Skin of body (tissue), 2 donors: ENCODE results near the gene LYST. TPM values are rescaled to one million over a fixed set of nuclear protein-coding genes. Genes with fewer than 3 reads are reported as not detected.
A peak's percentile ranks its signal among the peaks of the same experiment; 100 is the strongest.
"Not testable (repeated sequence)": the region's sequence is repeated elsewhere in the genome, so short reads cannot be mapped to it uniquely, and the experiment has no call there.

Experiments
- DNase-seq: peaks from one replicate; lab custom pipeline; 2025; lab: John Stamatoyannopoulos, UW
- total RNA-seq: library from RNA; depleted of rRNA; stranded (reverse); fragments of >200 nt; gene quantifications from one replicate; pipeline ENCODE4 v1.2.3, GENCODE V29; 2014

LYST gene
- total RNA-seq, 1 donor from 2014 or later, result 48.6 TPM

- DNase-seq, result no peak
Measured at GRCh38 chr1:235663628-235664027, 203.1 kb downstream of the LYST start.

- DNase-seq, result no peak
Measured at GRCh38 chr1:235661568-235661967, 205.1 kb downstream of the LYST start.

GRCh38 chr1:235659186-235659771, 207.4 kb downstream of the LYST start:
- no peak for DNase-seq

GRCh38 chr1:235657747-235658526, 208.8 kb downstream of the LYST start:
- DNase-seq, result no peak

DNA sequence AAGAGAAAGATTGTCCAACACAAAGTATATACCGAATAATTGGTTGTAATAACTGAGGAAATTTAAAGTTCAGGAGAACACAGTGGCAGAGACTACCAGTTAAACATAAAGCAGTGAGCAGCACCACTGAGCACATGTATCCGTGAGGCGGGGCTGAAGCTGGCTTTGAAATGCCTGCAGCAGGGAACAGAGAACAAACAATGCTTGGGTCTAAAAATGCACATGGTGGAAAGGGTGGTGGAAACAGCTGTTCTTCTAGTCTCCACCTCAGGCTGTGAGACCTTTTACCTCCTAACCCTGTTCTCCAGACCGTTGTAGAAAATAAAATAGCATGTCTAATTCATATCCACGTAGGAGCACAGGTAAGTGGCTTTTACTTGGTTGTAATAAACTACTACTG, 209.4 kb downstream of the LYST start:
- no peak for DNase-seq

- no peak for DNase-seq
Measured at GRCh38 chr1:235652364-235652763, 214.3 kb downstream of the LYST start.

DNA sequence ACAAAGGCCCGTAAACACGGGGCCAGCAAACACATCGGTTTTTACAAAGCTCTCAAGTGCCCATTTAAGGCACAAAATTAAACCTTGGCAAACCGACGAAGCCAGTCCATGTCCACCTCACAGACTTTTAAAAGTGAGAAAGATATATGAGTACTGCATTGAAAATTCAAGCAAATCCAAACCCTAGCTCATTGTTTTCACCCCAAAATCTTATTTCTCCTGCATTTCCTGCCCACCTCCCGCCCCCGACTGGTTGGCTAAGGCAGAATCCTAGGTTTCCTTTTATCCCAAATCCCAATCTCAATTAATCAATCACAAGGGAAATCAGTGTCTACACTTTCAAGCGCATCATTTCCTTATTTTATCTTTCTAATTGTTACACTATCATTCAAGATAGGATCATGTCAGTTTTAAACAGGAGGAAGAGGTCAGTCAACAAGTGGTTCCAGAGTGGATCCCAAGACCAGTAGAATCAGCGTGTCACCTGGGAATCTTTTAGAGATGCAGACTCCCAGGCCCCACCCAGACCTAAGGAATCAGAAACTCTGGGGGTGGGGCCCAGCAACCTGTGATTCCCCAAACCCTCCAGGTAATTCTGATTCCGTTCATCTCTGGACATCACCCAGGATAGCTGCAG, 215.4 kb downstream of the LYST start:
- no peak for DNase-seq

GRCh38 chr1:235650341-235651169, 216.2 kb downstream of the LYST start:
- no peak for DNase-seq

GRCh38 chr1:235649368-235650163, 217.1 kb downstream of the LYST start, which contains the start of gene GNG4:
TSS of gene GNG4 (minus strand) at chr1:235649784. CDS start at chr1:235583838, 65,946 bp downstream.
- no peak for DNase-seq

- peak; percentile 38 for DNase-seq
Measured at GRCh38 chr1:235648954-235649367, 217.7 kb downstream of the LYST start.

DNA sequence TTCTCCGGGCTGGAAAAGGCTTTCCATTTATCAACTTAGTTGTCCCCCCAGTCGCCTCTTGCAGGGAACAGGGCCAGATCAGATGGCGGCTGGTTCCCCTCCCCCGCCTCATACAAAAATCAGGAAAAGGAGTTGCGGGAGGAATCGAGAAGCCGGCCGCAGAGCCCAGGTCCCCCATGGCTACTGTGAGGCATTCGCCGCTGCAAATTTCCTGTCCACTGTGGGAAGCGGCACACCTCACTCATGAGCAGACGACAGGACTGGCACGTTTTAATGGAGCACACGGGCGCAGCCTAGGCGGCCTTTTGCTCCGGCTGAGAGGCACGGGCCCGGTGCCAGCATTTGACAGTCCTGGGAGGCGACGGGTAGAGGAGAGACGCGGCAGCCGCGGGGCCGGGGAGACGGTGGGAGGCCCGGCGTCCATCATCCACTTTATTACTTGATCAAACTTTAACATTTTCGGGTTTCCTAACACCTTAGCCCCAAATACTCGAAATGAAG, 218.2 kb downstream of the LYST start:
- DNase-seq, result no peak

DNA sequence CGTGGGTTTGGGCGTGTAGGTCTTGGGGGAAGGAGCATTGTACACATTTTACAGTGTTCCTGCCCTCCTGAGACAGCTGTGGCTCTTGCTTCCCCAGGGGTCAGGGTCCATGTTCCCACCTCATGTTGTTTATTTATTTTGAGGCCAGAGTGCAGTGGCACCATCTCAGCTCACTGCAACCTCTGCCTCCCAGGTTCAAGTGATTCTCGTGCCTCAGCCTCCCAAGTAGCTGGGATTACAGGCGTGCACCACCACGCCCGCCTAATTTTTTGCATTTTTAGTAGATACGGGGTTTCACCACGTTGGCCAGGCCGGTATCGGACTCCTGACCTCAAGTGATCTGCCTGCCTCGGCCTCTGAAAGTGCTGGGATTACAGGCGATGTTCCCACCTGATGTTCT, 219.2 kb downstream of the LYST start:
- DNase-seq, result not testable (repeated sequence)

DNA sequence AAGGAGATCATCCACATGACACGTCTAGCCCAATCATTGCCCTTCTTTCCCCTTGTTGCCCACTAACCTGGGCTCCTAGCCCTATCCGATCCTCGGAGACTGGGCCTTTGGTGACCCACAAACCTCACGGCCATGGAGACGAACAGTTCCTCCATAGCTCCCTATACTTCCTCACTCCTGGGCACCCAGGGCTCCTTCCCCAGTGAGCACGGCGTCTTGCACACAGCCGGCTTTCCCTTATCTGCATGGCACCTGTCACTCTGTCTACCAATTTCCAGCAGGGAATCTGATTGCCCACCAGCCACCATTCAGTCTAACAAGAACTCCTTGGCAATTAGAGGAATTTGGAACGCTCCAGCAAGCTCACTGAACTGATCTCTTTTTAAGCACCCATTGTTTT, 220.2 kb downstream of the LYST start:
- DNase-seq, result no peak

- DNase-seq, result no peak
Measured at GRCh38 chr1:235644693-235645305, 221.9 kb downstream of the LYST start.

GRCh38 chr1:235643837-235644692, 222.6 kb downstream of the LYST start:
- no peak for DNase-seq

- no peak for DNase-seq
Measured at GRCh38 chr1:235642943-235643371, 223.7 kb downstream of the LYST start.

DNA sequence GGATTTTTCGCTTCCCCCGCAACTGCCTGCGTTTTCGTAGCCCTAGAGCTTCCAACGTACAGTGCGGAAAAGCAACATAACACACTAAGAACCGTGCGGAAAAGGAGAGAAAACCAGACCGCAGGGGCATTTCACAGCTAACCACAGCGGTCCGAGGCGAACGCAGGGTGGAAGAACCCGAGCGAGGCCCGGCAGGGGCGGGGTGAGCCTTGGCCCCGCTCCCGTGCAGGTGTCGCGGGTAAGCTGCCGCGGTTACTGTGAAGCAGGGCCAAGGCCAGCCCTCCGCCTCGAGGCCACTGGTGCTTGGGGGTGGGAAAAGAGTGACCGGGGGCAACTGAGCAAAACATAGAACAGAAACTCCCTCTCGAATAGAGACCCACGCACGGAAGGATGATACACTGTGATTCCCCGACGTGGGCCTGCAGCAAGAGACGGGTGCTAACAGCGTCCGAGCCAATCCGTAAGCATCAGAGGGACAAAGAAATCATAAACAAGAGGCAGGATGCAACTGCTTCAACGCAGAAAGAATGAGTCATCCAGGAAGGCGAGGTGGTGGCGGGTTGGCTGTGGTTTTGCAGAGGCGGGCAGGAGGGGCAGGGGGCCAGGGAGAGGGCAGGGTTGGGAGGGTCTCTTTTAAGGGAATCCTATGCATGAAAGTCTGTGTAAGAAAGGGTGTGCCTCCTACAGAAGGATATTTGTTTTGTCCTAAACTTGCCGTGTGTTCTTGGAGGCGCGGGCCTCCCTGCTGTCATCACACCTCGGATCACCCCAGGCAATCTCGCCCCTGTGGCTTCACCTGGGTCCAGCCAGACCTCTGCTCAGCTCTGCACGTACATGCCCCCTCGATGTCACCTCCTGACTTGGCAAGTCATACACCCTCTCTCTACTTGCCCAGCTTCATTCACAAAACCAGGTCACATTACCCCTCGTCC, 224.4 kb downstream of the LYST start:
- no peak for DNase-seq

DNA sequence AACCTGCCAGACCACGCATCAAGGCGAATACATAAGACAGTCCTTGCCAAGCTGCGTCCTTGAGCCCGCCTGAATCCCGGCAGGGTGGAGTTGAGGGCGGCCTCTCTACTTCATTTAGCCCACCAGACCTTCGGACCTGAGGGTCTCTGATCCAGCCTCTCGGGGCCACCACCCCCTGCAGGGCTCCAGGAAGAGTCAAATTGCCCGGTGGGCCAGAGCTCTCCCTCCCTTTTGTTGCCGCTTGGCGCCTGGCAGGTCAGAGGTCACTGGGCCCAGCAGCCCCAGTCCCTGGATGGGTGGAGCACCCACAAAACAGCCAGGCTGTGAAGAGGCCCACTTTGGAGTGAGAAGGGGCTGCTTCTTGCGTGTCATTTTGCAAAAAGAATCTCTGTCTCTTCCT, 226.1 kb downstream of the LYST start:
- DNase-seq, result no peak
